Measurements from ENCODE around the gene SRPRA.

SRPRA gene

GRCh38 chr11:126214841-126215240 is 53.9 kb downstream of the SRPRA start:
- DNase-seq (ENCODE audit: low read depth, low spot score) = no peak
- in situ Hi-C loops (cut with HindIII; ENCODE audit: low sequenced_read_pairs) = no loop called here
- TF ChIP-seq CTCF (IDR thresholded peaks at IDR 0.05; ENCODE audit: low read depth, low read length) = no peak
- no peak overlapping the region for H3K4me3 ChIP-seq (ENCODE audit: low read depth, low read length)

GRCh38 chr11:126214441-126214840 is 54.3 kb downstream of the SRPRA start:
- no peak overlapping the region for H3K4me3 ChIP-seq (ENCODE audit: low read depth, low read length)
- in situ Hi-C loops (cut with HindIII; ENCODE audit: low sequenced_read_pairs) = no loop called here
- TF ChIP-seq CTCF (IDR thresholded peaks at IDR 0.05; ENCODE audit: low read depth, low read length) = no peak
- DNase-seq (ENCODE audit: low read depth, low spot score) = no peak

Measured in astrocyte of the spinal cord (primary cell).